Activated CD4-positive, alpha-beta T cell treated with anti-CD3 and anti-CD28 coated beads for 36 hours (primary cell): Measurements from ENCODE around the gene ZC3H12A. TPM values are rescaled to one million over a fixed set of nuclear protein-coding genes. Genes with fewer than 3 reads are reported as not detected.
"Not testable (repeated sequence)": the region's sequence is repeated elsewhere in the genome, so short reads cannot be mapped to it uniquely, and the experiment has no call there.

Source experiments
- ATAC-seq: fragments of 200-7000 bp; cut with Tn5 transposase; one replicate; pipeline ENCODE4 v1.10.0; 2021; ENCODE audit warnings: mild to moderate bottlenecking, moderate library complexity
- CTCF ChIA-PET: fragments of 350-600 bp; sonication (Branson Sonifier 250); formaldehyde crosslinking; loops from one replicate; lab custom pipeline; 2021; ENCODE audit warnings: antibody characterized with exemption; lab: Charles Lee
- POLR2A ChIA-PET: fragments of 350-600 bp; sonication (Branson Sonifier 250); formaldehyde crosslinking; loops from one replicate; lab custom pipeline; 2021; ENCODE audit warnings: antibody characterized with exemption, inconsistent platforms; lab: Charles Lee
- DNase-seq: peaks from one replicate; pipeline ENCODE4 v3.0.0-alpha.2; 2020
- H3K27ac Mint-ChIP-seq: one replicate; pipeline ENCODE4 v1.8.0; 2021; ENCODE audit warnings: mixed read lengths
- H3K27me3 Mint-ChIP-seq: one replicate; pipeline ENCODE4 v1.8.0; 2021; ENCODE audit warnings: mixed read lengths
- H3K36me3 Mint-ChIP-seq: one replicate; pipeline ENCODE4 v1.8.0; 2021; ENCODE audit warnings: low read depth, mixed read lengths
- H3K4me1 Mint-ChIP-seq: one replicate; pipeline ENCODE4 v1.8.0; 2021; ENCODE audit warnings: mixed read lengths
- H3K4me3 Mint-ChIP-seq: one replicate; pipeline ENCODE4 v1.8.0; 2021; ENCODE audit warnings: mild to moderate bottlenecking, moderate library complexity, mixed read lengths
- H3K9me3 Mint-ChIP-seq: one replicate; pipeline ENCODE4 v1.8.0; 2021; ENCODE audit warnings: low read depth, mixed read lengths
- intact Hi-C, 2 experiments: fragments of 100-400 bp; cut with DNase I in 1 of 2; cut with micrococcal nuclease in 1 of 2; formaldehyde crosslinking; loops; one replicate each; pipeline versions ENCODE4 v1.14.2 to v1.15.1; 2022 to 2024; cut with DNase I, micrococcal nuclease
- microRNA-seq: library from miRNA; unstranded; fragments of <30 nt; microRNA quantifications from one replicate; pipeline ENCODE4 v1.2.0, GENCODE V29; 2021; ENCODE audit warnings: borderline replicate concordance
- total RNA-seq, 2 experiments: library from RNA; stranded (reverse); gene quantifications; one replicate each; pipeline ENCODE4 v1.2.3, GENCODE V29; 2021

The ZC3H12A gene
- total RNA-seq, 2 experiments from 2014 or later, result 29.7 to 31.2 TPM

GRCh38 chr1:37519613-37520012 is 45.2 kb downstream of the ZC3H12A start:
- CTCF ChIA-PET, result interaction anchor here (1.1 to 1.8 kb wide), 2 partner anchors 11 to 163 kb away, joined by 3 to 4 read pairs; no protein-coding TSS in a partner anchor
- H3K27ac Mint-ChIP-seq, result peak overlapping the region; percentile 83

DNA sequence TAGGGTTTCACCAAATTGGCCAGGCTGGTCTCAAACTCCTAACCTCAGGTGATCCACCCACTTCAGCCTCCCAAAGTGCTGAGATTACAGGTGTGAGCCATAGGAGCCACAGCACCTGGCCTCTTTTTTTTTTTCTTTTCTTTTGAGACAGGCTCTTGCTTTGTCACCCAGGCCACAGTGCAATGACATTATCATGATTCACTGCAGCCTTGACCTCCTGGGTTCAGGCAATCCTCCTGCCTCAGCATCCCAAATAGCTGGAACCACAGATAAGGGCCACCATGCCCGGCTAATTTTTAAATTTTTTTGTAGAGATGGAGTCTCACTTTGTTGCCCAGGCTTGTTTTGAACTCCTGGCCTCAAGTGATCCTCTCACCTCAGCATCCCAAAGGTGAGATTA is 55.5 kb downstream of the ZC3H12A start:
- H3K27me3 Mint-ChIP-seq, intact Hi-C loops: not testable (repeated sequence)

More at GRCh38 chr1:37519613-37520012, 45.2 kb downstream of the ZC3H12A start:
- peak; percentile 34 for DNase-seq
- Mint-ChIP-seq H3K4me3 (peak overlapping the region; percentile 78), H3K36me3 (no peaks in the 10 kb centered on the region), H3K27me3 (no peaks in the 10 kb centered on the region), H3K4me1 (peaks cover 24% of the 10 kb centered on the region), H3K9me3 (peaks cover 2% of the 10 kb centered on the region)
- POLR2A ChIA-PET, result interaction anchor here (1.2 kb wide), 1 partner anchor 45 kb away, joined by 3 read pairs; the partner anchor contains the start of gene ZC3H12A
- intact Hi-C loops, result no loop called here
- ATAC-seq, result peak; percentile 25

DNA sequence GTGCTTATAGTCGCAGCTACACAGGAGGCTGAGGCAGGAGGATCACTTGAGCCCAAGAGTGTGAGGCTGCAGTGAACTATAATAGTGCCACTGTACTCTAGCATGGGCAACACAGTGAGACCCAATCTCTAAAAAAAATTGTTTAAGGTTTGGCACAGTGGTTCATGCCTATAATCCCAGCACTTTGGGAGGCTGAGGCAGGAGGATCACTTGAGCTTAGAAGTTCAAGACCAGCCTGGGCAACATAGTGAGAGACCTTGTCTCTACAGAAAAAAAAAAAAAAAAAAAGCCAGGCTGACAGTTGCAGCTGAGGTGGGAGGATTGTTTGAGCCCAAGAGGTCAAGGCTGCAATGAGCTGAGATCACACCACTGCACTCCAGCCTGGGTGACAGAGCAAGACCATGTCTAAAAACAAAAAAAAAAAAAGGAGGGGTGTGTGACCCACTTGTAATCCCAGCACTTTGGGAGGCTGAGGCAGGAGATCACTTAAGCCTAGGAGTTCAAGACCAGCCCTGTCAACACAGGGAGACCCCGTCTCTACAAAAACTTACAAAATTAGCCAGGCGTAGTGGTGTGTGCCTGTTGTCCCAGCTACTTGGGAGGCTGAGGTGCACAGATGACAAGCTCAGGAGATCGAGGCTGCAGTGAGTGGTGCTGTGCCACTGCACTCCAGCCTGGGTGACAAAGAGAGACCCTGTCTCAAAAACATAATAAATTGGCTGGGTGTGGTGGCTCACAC is 58.2 kb downstream of the ZC3H12A start:
- peaks cover 18% of the 10 kb centered on the region for H3K4me1 Mint-ChIP-seq
- H3K27me3 Mint-ChIP-seq, H3K9me3 Mint-ChIP-seq, ATAC-seq, H3K27ac Mint-ChIP-seq, H3K4me3 Mint-ChIP-seq, CTCF ChIA-PET, DNase-seq, intact Hi-C loops: not testable (repeated sequence)
- peaks cover 30% of the 10 kb centered on the region for H3K36me3 Mint-ChIP-seq
- POLR2A ChIA-PET, result interaction anchor here (0.6 kb wide), 1 partner anchor 18 kb away, joined by 3 read pairs; the partner anchor contains the start of gene MEAF6

More for the DNA sequence above, 55.5 kb downstream of the ZC3H12A start:
- DNase-seq, H3K9me3 Mint-ChIP-seq, CTCF ChIA-PET, ATAC-seq, H3K4me3 Mint-ChIP-seq, H3K27ac Mint-ChIP-seq, H3K4me1 Mint-ChIP-seq: not testable (repeated sequence)
- H3K36me3 Mint-ChIP-seq, result peaks cover 12% of the 10 kb centered on the region
- POLR2A ChIA-PET, result interaction anchor here (0.7 kb wide), 1 partner anchor 1448 kb away, joined by 7 read pairs; no protein-coding TSS in a partner anchor

GRCh38 chr1:37533317-37534093 is 59.1 kb downstream of the ZC3H12A start:
- POLR2A ChIA-PET, result no interaction called here
- CTCF ChIA-PET, result interaction anchor here (0.8 to 1.5 kb wide), 2 partner anchors 8 to 19 kb away, joined by 4 read pairs; partner anchors contain the start of gene MEAF6

More at GRCh38 chr1:37533317-37534093, 59.1 kb downstream of the ZC3H12A start:
- Mint-ChIP-seq H3K4me1 (peaks cover 23% of the 10 kb centered on the region), H3K27me3 (no peaks in the 10 kb centered on the region), H3K4me3 (no peak overlapping the region), H3K36me3 (peaks cover 34% of the 10 kb centered on the region), H3K27ac (no peak overlapping the region), H3K9me3 (no peaks in the 10 kb centered on the region)
- no peak for DNase-seq
- ATAC-seq, result no peak
- intact Hi-C loops, result no loop called here

Small RNA genes within 50 kb of the gene (microRNA-seq; reads per million reads assigned to microRNA genes)
- 2.1 reads per million for gene MIR5581
- gene MIR6732, result 3.2 reads per million

Other genes with a start within 250 kb of the ZC3H12A start
- 10 to 100 TPM; 66.8 to 72.2 TPM for gene MEAF6, start 40.2 kb downstream of the ZC3H12A start, total RNA-seq
- 10 to 100 TPM; 18.7 to 21.3 TPM for gene SNIP1, start 79.7 kb downstream of the ZC3H12A start, total RNA-seq
- gene DNALI1, start 82.4 kb downstream of the ZC3H12A start, total RNA-seq, result under 1 TPM in 1 of 2 experiments, not detected in 1; 0.16 TPM
- 10 to 100 TPM; 82.3 to 98.8 TPM for gene GNL2, start 121.4 kb downstream of the ZC3H12A start, total RNA-seq
- not detected for gene RSPO1, start 160.3 kb downstream of the ZC3H12A start, total RNA-seq
- 10 to 100 TPM; 61.2 to 61.7 TPM for gene CDCA8, start 217.9 kb downstream of the ZC3H12A start, total RNA-seq